ENCODE results near the gene STAT5B.

STAT5B gene

GRCh38 chr17:42179911-42180410 lies 96.2 kb downstream of the STAT5B start:
- no peak for DNase-seq (ENCODE audit: low read depth)

- DNase-seq (ENCODE audit: low read depth), result no peak
Observed at GRCh38 chr17:42179335-42179734, 96.9 kb downstream of the STAT5B start.

- no peak for DNase-seq (ENCODE audit: low read depth)
Observed at GRCh38 chr17:42178817-42179216, 97.4 kb downstream of the STAT5B start.

- no peak for DNase-seq (ENCODE audit: low read depth)
Observed at GRCh38 chr17:42177684-42178083, 98.5 kb downstream of the STAT5B start.

GRCh38 chr17:42174126-42174783 lies 101.9 kb downstream of the STAT5B start:
- DNase-seq (ENCODE audit: low read depth), result no peak

GRCh38 chr17:42171831-42172230 lies 104.4 kb downstream of the STAT5B start:
- no peak for DNase-seq (ENCODE audit: low read depth)

- DNase-seq (ENCODE audit: low read depth), result no peak
Observed at GRCh38 chr17:42169351-42169750, 106.8 kb downstream of the STAT5B start.

GRCh38 chr17:42167807-42168206 lies 108.4 kb downstream of the STAT5B start:
- no peak for DNase-seq (ENCODE audit: low read depth)

- no peak for DNase-seq (ENCODE audit: low read depth)
Observed at GRCh38 chr17:42166196-42166763, 109.9 kb downstream of the STAT5B start.

- DNase-seq (ENCODE audit: low read depth), result no peak
Observed at GRCh38 chr17:42165751-42166150, 110.4 kb downstream of the STAT5B start.

GRCh38 chr17:42163696-42164407 lies 112.3 kb downstream of the STAT5B start:
- no peak for DNase-seq (ENCODE audit: low read depth)

- DNase-seq (ENCODE audit: low read depth), result no peak
Observed at GRCh38 chr17:42163113-42163512, 113.1 kb downstream of the STAT5B start.

GRCh38 chr17:42160531-42160910 lies 115.7 kb downstream of the STAT5B start:
- no peak for DNase-seq (ENCODE audit: low read depth)

- DNase-seq (ENCODE audit: low read depth), result no peak
Observed at GRCh38 chr17:42159796-42160530, 116.2 kb downstream of the STAT5B start.

GRCh38 chr17:42155614-42156045 lies 120.6 kb downstream of the STAT5B start:
- DNase-seq (ENCODE audit: low read depth), result no peak

- no peak for DNase-seq (ENCODE audit: low read depth)
Observed at GRCh38 chr17:42153919-42154742, 122.1 kb downstream of the STAT5B start.
